OCI-LY3 (cell line): Measurements from ENCODE around the gene USP35.

Experiments used
- H2AFZ ChIP-seq: fragments of 200-600, 300-600 bp; shearing (Covaris generic); 2 replicates; pipeline ENCODE4 v1.6.0; 2014; ENCODE audit warnings: antibody characterized with exemption, low read depth, low read length
- H3K27ac ChIP-seq: fragments of 200-600, 300-600 bp; sonication (generic); 2 replicates; pipeline ENCODE4 v1.5.1; 2014; ENCODE audit warnings: mild to moderate bottlenecking, low read length, moderate library complexity, mixed read lengths
- H3K27me3 ChIP-seq: fragments of 200-600, 300-600 bp; sonication (generic); 2 replicates; pipeline ENCODE4 v1.6.1; 2014; ENCODE audit warnings: low read depth, low read length, mixed read lengths
- H3K36me3 ChIP-seq: fragments of 200-600, 300-600 bp; sonication (generic); replicated peaks from 2 replicates; pipeline ENCODE3; 2014; ENCODE audit warnings: low read depth, low read length, mixed read lengths
- H3K4me1 ChIP-seq: fragments of 300-600, 200-600 bp; sonication (generic); 2 replicates; pipeline ENCODE4 v1.6.1; 2014; ENCODE audit warnings: low read length, mixed read lengths
- H3K4me2 ChIP-seq: fragments of 200-600, 300-600 bp; sonication (generic); 2 replicates; pipeline ENCODE4 v1.6.1; 2014; ENCODE audit warnings: low read length, mixed read lengths
- H3K4me3 ChIP-seq: fragments of 300-600, 200-600 bp; sonication (generic); 2 replicates; pipeline ENCODE4 v1.5.1; 2014; ENCODE audit warnings: antibody characterized with exemption, mild to moderate bottlenecking, low read length, moderate library complexity
- H3K79me2 ChIP-seq: fragments of 300-600, 200-600 bp; shearing (Covaris generic); 2 replicates; pipeline ENCODE4 v1.6.1; 2014; ENCODE audit warnings: mild to moderate bottlenecking, low read length, mixed read lengths
- H3K9ac ChIP-seq: fragments of 300-600, 200-600 bp; shearing (Covaris generic); 2 replicates; pipeline ENCODE4 v1.6.0; 2014; ENCODE audit warnings: mild to moderate bottlenecking, low read length, moderate library complexity
- H3K9me3 ChIP-seq: fragments of 200-600, 300-600 bp; shearing (Covaris generic); 2 replicates; pipeline ENCODE4 v1.6.1; 2014; ENCODE audit warnings: low read length, mixed read lengths; ENCODE audit not compliant: insufficient read depth
- H4K20me1 ChIP-seq: fragments of 200-600, 300-600 bp; sonication (generic); 2 replicates; pipeline ENCODE4 v1.6.1; 2016; ENCODE audit warnings: low read length, mixed read lengths; ENCODE audit not compliant: insufficient read depth
- CTCF ChIP-seq: fragments of 200-600, 300-600 bp; sonication (generic); IDR thresholded peaks from 2 replicates; pipeline ENCODE4 v1.5.1; 2014; ENCODE audit warnings: antibody characterized with exemption, low read length, low read depth
- EZH2phosphoT487 ChIP-seq: fragments of 200-600 bp; shearing (Covaris generic); IDR thresholded peaks from 2 replicates; pipeline ENCODE4 v1.6.1; 2018; ENCODE audit warnings: antibody characterized with exemption, mixed run types, low read depth

USP35 gene

GRCh38 chr11:78188286-78189173, at the start of gene USP35, which contains the start of gene KCTD21:
USP35 (plus strand) TSS chr11:78188919; CDS start chr11:78196246, 7,327 bp downstream.
KCTD21 (minus strand) TSS chr11:78188626; CDS start chr11:78174554, 14,072 bp downstream.
- TF ChIP-seq EZH2phosphoT487 (no peak), CTCF (no peak)
- Histone ChIP-seq H2AFZ (peak within 1 kb of the TSS; percentile 75; the same call in 1 of the 2 replicates), H3K79me2 (no peaks in the 10 kb centered on the region), H3K27me3 (no peaks in the 10 kb centered on the region), H3K4me1 (peaks cover 22% of the 10 kb centered on the region), H3K4me3 (peak within 1 kb of the TSS; percentile 92), H3K9me3 (no peaks in the 10 kb centered on the region), H3K27ac (peak within 1 kb of the TSS; percentile 50), H4K20me1 (no peaks in the 10 kb centered on the region), H3K36me3 (no peaks in the 10 kb centered on the region), H3K4me2 (peak within 1 kb of the TSS; percentile 94), H3K9ac (peak within 1 kb of the TSS; percentile 83)

- peak within 1 kb of the TSS; percentile 90 for H3K9ac ChIP-seq
- peak within 1 kb of the TSS; percentile 77 for H2AFZ ChIP-seq
- peak within 1 kb of the TSS; percentile 89 for H3K4me3 ChIP-seq
- peak within 1 kb of the TSS; percentile 70 for H3K27ac ChIP-seq
- no peaks in the 10 kb centered on the region for H4K20me1 ChIP-seq
- no peak for TF ChIP-seq EZH2phosphoT487
- TF ChIP-seq CTCF, result no peak
- no peaks in the 10 kb centered on the region for H3K27me3 ChIP-seq
- peaks cover 29% of the 10 kb centered on the region for H3K36me3 ChIP-seq
- peaks cover 25% of the 10 kb centered on the region for H3K4me1 ChIP-seq
- peaks cover 63% of the 10 kb centered on the region for H3K79me2 ChIP-seq
- peak within 1 kb of the TSS; percentile 90 for H3K4me2 ChIP-seq
- no peaks in the 10 kb centered on the region for H3K9me3 ChIP-seq
These were observed 49.0 kb upstream of the USP35 start, which contains the start of gene ALG8 for GRCh38 chr11:78139422-78140391. ALG8 (minus strand) TSS chr11:78139626; CDS start chr11:78139588, 38 bp downstream.

- Histone ChIP-seq H3K9ac (peak overlapping the region; percentile 84), H3K4me1 (peaks cover 25% of the 10 kb centered on the region), H2AFZ (no peak overlapping the region), H3K4me3 (peak overlapping the region; percentile 89), H3K27me3 (no peaks in the 10 kb centered on the region), H3K4me2 (peak overlapping the region; percentile 66), H3K9me3 (no peaks in the 10 kb centered on the region), H4K20me1 (no peaks in the 10 kb centered on the region), H3K79me2 (peaks cover 55% of the 10 kb centered on the region), H3K36me3 (peaks cover 23% of the 10 kb centered on the region), H3K27ac (no peak overlapping the region)
- TF ChIP-seq CTCF, result no peak
- no peak for TF ChIP-seq EZH2phosphoT487
These were observed 48.2 kb upstream of the USP35 start for GRCh38 chr11:78140392-78141077.
